Type B pancreatic cell (in vitro differentiated cells): ENCODE results near the gene PTCSC3. TPM values are rescaled to one million over a fixed set of nuclear protein-coding genes. Genes with fewer than 3 reads are reported as not detected.

ENCODE experiments used
- DNase-seq: peaks from one replicate; pipeline ENCODE4 v3.0.0; 2021; ENCODE audit warnings: mixed read lengths; ENCODE audit not compliant: unreplicated experiment; ENCODE audit errors: extremely low spot score
- H3K27ac Mint-ChIP-seq: 2 replicates; pipeline ENCODE4 v1.8.0; 2021; ENCODE audit warnings: mild to moderate bottlenecking, mixed read lengths
- H3K27me3 Mint-ChIP-seq: 2 replicates; pipeline ENCODE4 v1.8.0; 2021; ENCODE audit warnings: mixed read lengths
- H3K36me3 Mint-ChIP-seq: 2 replicates; pipeline ENCODE4 v1.8.0; 2021; ENCODE audit warnings: mixed read lengths
- H3K4me1 Mint-ChIP-seq: one replicate; pipeline ENCODE4 v1.8.0; 2021; ENCODE audit warnings: mixed read lengths; ENCODE audit not compliant: unreplicated experiment
- H3K4me3 Mint-ChIP-seq: 2 replicates; pipeline ENCODE4 v1.8.0; 2021; ENCODE audit warnings: mild to moderate bottlenecking, mixed read lengths
- H3K9me3 Mint-ChIP-seq: 2 replicates; pipeline ENCODE4 v1.8.0; 2021; ENCODE audit warnings: mixed read lengths
- total RNA-seq: library from RNA; stranded (reverse); gene quantifications from 2 replicates; pipeline ENCODE4 v1.2.1, GENCODE V29; 2021; ENCODE audit warnings: low replicate concordance
- TF ChIP-seq, protein P1 (sequence below): fragments of 200-600 bp; sonication (generic); conservative IDR thresholded peaks from 2 replicates; pipeline ENCODE4 v1.5.0; 2021; ENCODE audit warnings: antibody characterized with exemption, mild to moderate bottlenecking

PTCSC3 gene
- total RNA-seq, 1 donor from 2014 or later, result not detected

DNA sequence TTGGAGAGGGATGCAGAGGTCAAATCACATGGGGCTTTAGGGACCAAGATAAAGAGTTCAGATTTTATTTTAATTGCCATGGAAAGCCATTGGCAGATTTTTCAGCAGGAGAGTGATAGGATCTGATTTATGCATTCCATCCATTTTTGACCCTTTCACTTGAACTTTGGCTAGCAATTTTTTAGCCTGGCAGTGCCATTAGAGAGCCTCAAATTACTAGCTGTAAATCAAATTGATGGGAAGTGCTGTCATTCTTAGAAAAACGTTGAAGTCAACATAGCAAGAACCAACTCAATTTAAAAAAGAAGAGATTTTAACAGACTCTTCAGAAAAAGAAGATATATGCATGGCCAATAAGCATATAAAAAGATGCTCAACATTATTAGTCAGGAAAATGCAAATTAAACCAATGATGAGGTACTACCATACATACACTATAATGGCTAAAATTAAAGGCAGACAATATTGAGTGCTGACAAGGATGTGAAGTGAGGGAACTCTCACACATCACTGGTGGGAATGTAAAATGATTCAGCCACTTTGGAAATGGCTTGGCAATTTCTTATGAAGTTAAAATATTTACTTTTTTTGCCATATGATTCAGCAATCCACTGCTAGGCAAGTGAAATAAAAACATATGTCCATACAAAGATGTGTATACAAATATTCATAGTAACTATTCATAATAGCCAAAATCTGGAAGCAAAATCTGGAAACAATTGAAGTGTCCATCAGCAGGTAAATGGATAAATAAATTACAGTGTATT, 89.7 kb downstream of the PTCSC3 start:
- peaks cover 38% of the 10 kb centered on the region for H3K4me1 Mint-ChIP-seq
- TF ChIP-seq, protein P1, sequence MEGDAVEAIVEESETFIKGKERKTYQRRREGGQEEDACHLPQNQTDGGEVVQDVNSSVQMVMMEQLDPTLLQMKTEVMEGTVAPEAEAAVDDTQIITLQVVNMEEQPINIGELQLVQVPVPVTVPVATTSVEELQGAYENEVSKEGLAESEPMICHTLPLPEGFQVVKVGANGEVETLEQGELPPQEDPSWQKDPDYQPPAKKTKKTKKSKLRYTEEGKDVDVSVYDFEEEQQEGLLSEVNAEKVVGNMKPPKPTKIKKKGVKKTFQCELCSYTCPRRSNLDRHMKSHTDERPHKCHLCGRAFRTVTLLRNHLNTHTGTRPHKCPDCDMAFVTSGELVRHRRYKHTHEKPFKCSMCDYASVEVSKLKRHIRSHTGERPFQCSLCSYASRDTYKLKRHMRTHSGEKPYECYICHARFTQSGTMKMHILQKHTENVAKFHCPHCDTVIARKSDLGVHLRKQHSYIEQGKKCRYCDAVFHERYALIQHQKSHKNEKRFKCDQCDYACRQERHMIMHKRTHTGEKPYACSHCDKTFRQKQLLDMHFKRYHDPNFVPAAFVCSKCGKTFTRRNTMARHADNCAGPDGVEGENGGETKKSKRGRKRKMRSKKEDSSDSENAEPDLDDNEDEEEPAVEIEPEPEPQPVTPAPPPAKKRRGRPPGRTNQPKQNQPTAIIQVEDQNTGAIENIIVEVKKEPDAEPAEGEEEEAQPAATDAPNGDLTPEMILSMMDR, result no peak
- H3K4me3 Mint-ChIP-seq, result peak overlapping the region; percentile 1
- DNase-seq, result no peak
- no peak overlapping the region for H3K27ac Mint-ChIP-seq
- no peaks in the 10 kb centered on the region for H3K27me3 Mint-ChIP-seq
- peaks cover 8% of the 10 kb centered on the region for H3K9me3 Mint-ChIP-seq
- peaks cover 3% of the 10 kb centered on the region for H3K36me3 Mint-ChIP-seq

- H3K4me1 Mint-ChIP-seq, result peaks cover 30% of the 10 kb centered on the region
- DNase-seq, result no peak
- TF ChIP-seq, protein P1, result no peak
- peaks cover 8% of the 10 kb centered on the region for H3K9me3 Mint-ChIP-seq
- H3K4me3 Mint-ChIP-seq, result no peak overlapping the region
- H3K36me3 Mint-ChIP-seq, result peaks cover 3% of the 10 kb centered on the region
- no peak overlapping the region for H3K27ac Mint-ChIP-seq
- no peaks in the 10 kb centered on the region for H3K27me3 Mint-ChIP-seq
Measured at GRCh38 chr14:36085861-36086260, 90.7 kb downstream of the PTCSC3 start.

Other genes with a start within 250 kb of the PTCSC3 start
- gene MBIP, start 143.9 kb upstream of the PTCSC3 start, total RNA-seq, result 25.2 and 39.9 TPM in 2 replicates